CD4-positive, alpha-beta memory T cell (primary cell): ENCODE data around the gene ARVCF. TPM values are rescaled to one million over a fixed set of nuclear protein-coding genes. Genes with fewer than 3 reads are reported as not detected.

Source experiments
- CTCF ChIA-PET: fragments of 350-600 bp; sonication (Branson Sonifier 250); formaldehyde crosslinking; loops from one replicate; lab custom pipeline; 2021; ENCODE audit warnings: inconsistent platforms; ENCODE audit not compliant: partially characterized antibody; lab: Charles Lee
- POLR2A ChIA-PET: fragments of 350-600 bp; sonication (Branson Sonifier 250); formaldehyde crosslinking; loops from one replicate; lab custom pipeline; 2021; ENCODE audit not compliant: partially characterized antibody; lab: Charles Lee
- DNase-seq, 5 donors: peaks; one replicate each; pipeline versions ENCODE4 v3.0.0 to v3.0.0-alpha.2; 2020 to 2022; ENCODE audit warnings: mixed read lengths in 1 of 5
- H3K27ac ChIP-seq: one replicate; pipeline ENCODE4 v1.7.0; 2013; ENCODE audit warnings: low read depth, low read length
- H3K27me3 ChIP-seq: 2 replicates; pipeline ENCODE4 v1.7.0; 2013; ENCODE audit warnings: mild to moderate bottlenecking, low read length, moderate library complexity; ENCODE audit not compliant: insufficient read depth
- H3K36me3 ChIP-seq: 2 replicates; pipeline ENCODE4 v1.7.0; 2013; ENCODE audit warnings: mild to moderate bottlenecking, low read length, moderate library complexity; ENCODE audit not compliant: insufficient read depth
- H3K4me1 ChIP-seq: 2 replicates; pipeline ENCODE4 v1.7.0; 2013; ENCODE audit warnings: mild to moderate bottlenecking, low read length, moderate library complexity; ENCODE audit not compliant: insufficient read depth
- H3K4me3 ChIP-seq, 2 donors: one replicate each; pipeline ENCODE4 v1.7.0; 2013; ENCODE audit warnings: low read length in 2 of 2, mild to moderate bottlenecking in 1 of 2
- H3K9me3 ChIP-seq, 2 donors: one replicate each; pipeline ENCODE4 v1.7.0; 2013; ENCODE audit warnings: low read length in 2 of 2, control low read depth in 1 of 2; ENCODE audit not compliant: control insufficient read depth in 1 of 2
- H3K27ac Mint-ChIP-seq, 7 donors: one replicate each; pipeline ENCODE4 v1.8.0; 2020 to 2021; ENCODE audit warnings: mixed read lengths in 7 of 7, mild to moderate bottlenecking in 6 of 7, inconsistent platforms in 3 of 7, moderate library complexity in 3 of 7
- H3K27me3 Mint-ChIP-seq, 2 donors: one replicate each; pipeline ENCODE4 v1.8.0; 2020 to 2021; ENCODE audit warnings: mixed read lengths in 2 of 2
- H3K36me3 Mint-ChIP-seq, 2 donors: one replicate each; pipeline ENCODE4 v1.8.0; 2020 to 2021; ENCODE audit warnings: mixed read lengths in 2 of 2, inconsistent platforms in 1 of 2, mild to moderate bottlenecking in 1 of 2
- H3K4me1 Mint-ChIP-seq, 4 donors: one replicate each; pipeline ENCODE4 v1.8.0; 2020 to 2021; ENCODE audit warnings: mixed read lengths in 4 of 4, mild to moderate bottlenecking in 1 of 4
- H3K4me3 Mint-ChIP-seq, 8 donors: one replicate each; pipeline ENCODE4 v1.8.0; 2020 to 2021; ENCODE audit warnings: mixed read lengths in 8 of 8, mild to moderate bottlenecking in 7 of 8, moderate library complexity in 6 of 8, inconsistent platforms in 3 of 8
- H3K9me3 Mint-ChIP-seq, 8 donors: one replicate each; pipeline ENCODE4 v1.8.0; 2020 to 2021; ENCODE audit warnings: mixed read lengths in 8 of 8, mild to moderate bottlenecking in 5 of 8, inconsistent platforms in 3 of 8, moderate library complexity in 1 of 8
- intact Hi-C: fragments of 100-400 bp; cut with micrococcal nuclease; formaldehyde crosslinking; loops from one replicate; pipeline ENCODE4 v1.15.1; 2023
- polyA plus RNA-seq, 2 donors: library from polyadenylated mRNA; unstranded; fragments of 300-500 nt; fragmentation: Illumina TruSeq; gene quantifications; one replicate each; pipeline ENCODE4 v1.2.3, GENCODE V29; 2021
- total RNA-seq, 2 experiments: library from RNA; stranded (reverse); gene quantifications; one replicate each; pipeline ENCODE4 v1.2.3, GENCODE V29; 2021

ARVCF gene
- total and polyA plus RNA-seq, 4 experiments from 2014 or later = 0.28 to 4.2 (median 3.5) TPM; not detected in 1

DNA sequence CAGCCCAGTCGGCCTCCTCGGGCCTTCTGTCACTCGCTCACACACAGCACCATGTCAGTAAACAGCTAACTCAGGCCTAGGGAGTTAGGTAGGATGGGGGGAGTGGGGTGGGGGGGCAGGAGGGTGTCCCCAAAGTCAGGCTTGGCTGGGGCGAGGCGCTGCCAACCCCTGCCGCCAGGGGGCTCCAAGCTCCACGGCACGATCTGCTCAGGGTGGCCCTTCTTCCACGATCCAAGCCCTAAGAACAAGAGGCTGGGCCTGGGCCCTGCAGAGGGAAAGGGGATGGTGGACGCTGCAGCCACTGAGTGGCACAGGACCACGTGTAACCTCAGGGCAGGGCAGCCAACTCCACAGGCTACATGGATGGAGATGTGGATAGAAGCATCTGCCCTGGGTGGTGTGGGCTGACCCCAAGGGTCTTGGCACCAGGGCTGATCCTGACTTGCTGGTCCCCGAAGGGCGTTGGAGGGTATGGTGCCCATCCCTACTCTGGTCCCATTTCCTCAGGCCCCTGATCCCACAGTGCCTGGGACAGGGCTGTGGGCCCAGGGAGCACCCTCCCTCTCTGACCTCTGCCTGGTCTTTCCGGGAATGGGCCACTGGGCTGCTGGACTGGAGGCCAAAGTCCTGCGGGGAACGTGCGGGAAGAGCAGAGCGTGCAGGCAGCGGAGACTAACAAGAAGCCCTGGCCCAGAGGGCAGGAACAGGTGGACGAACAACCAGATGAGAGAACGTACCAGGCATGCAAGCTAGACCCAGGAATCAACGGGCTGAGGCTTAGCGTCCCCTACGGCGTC, 45.9 kb downstream of the ARVCF start:
- peaks cover 4 to 10% of the 10 kb centered on the region in 2 donors for H3K36me3 Mint-ChIP-seq
- intact Hi-C loops = loop anchor here (1.0 to 2.0 kb wide), 4 partner anchors 58 to 314 kb away; partner anchors contain the start of gene RTN4R

DNA sequence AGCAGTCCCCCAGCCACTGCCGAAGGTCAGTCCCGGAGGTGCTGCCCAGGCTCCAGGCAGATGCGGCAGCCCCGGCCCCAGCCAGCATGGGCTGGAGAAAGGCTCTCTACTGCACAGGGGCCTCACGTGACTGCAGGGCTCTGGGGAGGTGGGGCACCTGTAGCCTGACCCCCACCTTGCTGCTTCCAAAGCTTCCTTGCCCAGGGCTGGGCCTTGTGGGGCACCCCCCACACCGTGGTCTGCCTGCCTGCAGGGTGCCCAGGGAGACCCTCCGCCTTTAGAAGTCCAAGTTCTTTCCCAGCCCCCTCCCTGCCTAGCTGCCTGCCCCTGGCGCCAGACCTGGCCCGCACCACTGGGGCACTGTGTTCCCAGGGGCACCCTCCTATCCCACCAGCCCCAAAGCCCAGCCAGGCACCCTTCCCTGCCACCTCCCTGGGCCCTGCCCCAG, 46.6 kb downstream of the ARVCF start:
- POLR2A ChIA-PET = interaction anchor here (1.2 to 2.4 kb wide), 2 partner anchors 51 to 160 kb away, joined by 3 to 13 read pairs; partner anchors contain the start of genes TANGO2 and ZDHHC8
- H3K27me3 Mint-ChIP-seq = no peaks in the 10 kb centered on the region
- CTCF ChIA-PET = interaction anchor here (0.6 to 4.1 kb wide), 2 partner anchors 160 to 395 kb away, joined by 3 to 26 read pairs; no protein-coding TSS in a partner anchor

More for the DNA sequence above, 45.9 kb downstream of the ARVCF start:
- ChIA-PET CTCF (interaction anchor here (0.6 to 4.1 kb wide), 5 partner anchors 42 to 395 kb away, joined by 3 to 26 read pairs (median 3); no protein-coding TSS in a partner anchor), POLR2A (interaction anchor here (0.8 to 2.4 kb wide), 3 partner anchors 25 to 160 kb away, joined by 3 to 13 read pairs (median 3); partner anchors contain the start of genes TANGO2 and ZDHHC8)
- DNase-seq = peak; percentile 64 to 79 (median 69)
- Histone ChIP-seq H3K4me3 (no peak overlapping the region), H3K36me3 (peaks cover 7% of the 10 kb centered on the region), H3K4me1 (peaks cover 12% of the 10 kb centered on the region), H3K27me3 (no peaks in the 10 kb centered on the region), H3K9me3 (no peaks in the 10 kb centered on the region), H3K27ac (no peak overlapping the region)
- H3K4me1 Mint-ChIP-seq = peaks cover 0 to 7% (median 5%) of the 10 kb centered on the region in 4 donors
- no peak overlapping the region for H3K27ac Mint-ChIP-seq
- H3K9me3 Mint-ChIP-seq = no peaks in the 10 kb centered on the region
- H3K4me3 Mint-ChIP-seq = no peak overlapping the region
- H3K27me3 Mint-ChIP-seq = no peaks in the 10 kb centered on the region

DNA sequence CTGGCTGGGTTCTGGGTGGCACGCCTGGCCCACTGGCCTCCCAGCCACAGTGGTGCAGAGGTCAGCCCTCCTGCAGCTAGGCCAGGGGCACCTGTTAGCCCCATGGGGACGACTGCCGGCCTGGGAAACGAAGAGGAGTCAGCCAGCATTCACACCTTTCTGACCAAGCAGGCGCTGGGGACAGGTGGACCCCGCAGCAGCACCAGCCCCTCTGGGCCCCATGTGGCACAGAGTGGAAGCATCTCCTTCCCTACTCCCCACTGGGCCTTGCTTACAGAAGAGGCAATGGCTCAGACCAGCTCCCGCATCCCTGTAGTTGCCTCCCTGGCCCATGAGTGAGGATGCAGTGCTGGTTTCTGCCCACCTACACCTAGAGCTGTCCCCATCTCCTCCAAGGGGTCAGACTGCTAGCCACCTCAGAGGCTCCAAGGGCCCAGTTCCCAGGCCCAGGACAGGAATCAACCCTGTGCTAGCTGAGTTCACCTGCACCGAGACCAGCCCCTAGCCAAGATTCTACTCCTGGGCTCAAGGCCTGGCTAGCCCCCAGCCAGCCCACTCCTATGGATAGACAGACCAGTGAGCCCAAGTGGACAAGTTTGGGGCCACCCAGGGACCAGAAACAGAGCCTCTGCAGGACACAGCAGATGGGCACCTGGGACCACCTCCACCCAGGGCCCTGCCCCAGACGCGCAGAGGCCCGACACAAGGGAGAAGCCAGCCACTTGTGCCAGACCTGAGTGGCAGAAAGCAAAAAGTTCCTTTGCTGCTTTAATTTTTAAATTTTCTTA, 47.3 kb downstream of the ARVCF start:
- Histone ChIP-seq H3K4me1 (peaks cover 7% of the 10 kb centered on the region), H3K27ac (no peak overlapping the region), H3K4me3 (no peak overlapping the region), H3K27me3 (no peaks in the 10 kb centered on the region), H3K36me3 (peaks cover 9% of the 10 kb centered on the region), H3K9me3 (no peaks in the 10 kb centered on the region)
- Mint-ChIP-seq H3K27ac (peak overlapping the region in 1 of 7 donors; percentile 53), H3K27me3 (no peaks in the 10 kb centered on the region), H3K36me3 (peaks cover 4 to 10% of the 10 kb centered on the region in 2 donors), H3K4me3 (no peak overlapping the region), H3K9me3 (no peaks in the 10 kb centered on the region), H3K4me1 (peaks cover 0 to 7% (median 4%) of the 10 kb centered on the region in 4 donors)
- intact Hi-C loops = no loop called here
- DNase-seq = no peak
- POLR2A ChIA-PET = interaction anchor here (1.2 to 2.4 kb wide), 2 partner anchors 51 to 161 kb away, joined by 3 to 13 read pairs; partner anchors contain the start of genes TANGO2 and ZDHHC8
- CTCF ChIA-PET = interaction anchor here (1.1 to 4.1 kb wide), 3 partner anchors 57 to 160 kb away, joined by 3 to 26 read pairs (median 6); no protein-coding TSS in a partner anchor

More for the DNA sequence above, 46.6 kb downstream of the ARVCF start:
- no peaks in the 10 kb centered on the region for H3K9me3 Mint-ChIP-seq
- peaks cover 7% of the 10 kb centered on the region for H3K36me3 ChIP-seq
- intact Hi-C loops = loop anchor here (1.0 to 2.0 kb wide), 4 partner anchors 58 to 315 kb away; partner anchors contain the start of gene RTN4R
- H3K27ac ChIP-seq = no peak overlapping the region
- peaks cover 0 to 7% (median 5%) of the 10 kb centered on the region in 4 donors for H3K4me1 Mint-ChIP-seq
- peaks cover 12% of the 10 kb centered on the region for H3K4me1 ChIP-seq
- H3K9me3 ChIP-seq = no peaks in the 10 kb centered on the region
- no peak overlapping the region for H3K4me3 Mint-ChIP-seq
- no peak overlapping the region for H3K4me3 ChIP-seq
- no peak overlapping the region for H3K27ac Mint-ChIP-seq
- H3K36me3 Mint-ChIP-seq = peaks cover 4 to 10% of the 10 kb centered on the region in 2 donors
- DNase-seq = no peak
- H3K27me3 ChIP-seq = no peaks in the 10 kb centered on the region

DNA sequence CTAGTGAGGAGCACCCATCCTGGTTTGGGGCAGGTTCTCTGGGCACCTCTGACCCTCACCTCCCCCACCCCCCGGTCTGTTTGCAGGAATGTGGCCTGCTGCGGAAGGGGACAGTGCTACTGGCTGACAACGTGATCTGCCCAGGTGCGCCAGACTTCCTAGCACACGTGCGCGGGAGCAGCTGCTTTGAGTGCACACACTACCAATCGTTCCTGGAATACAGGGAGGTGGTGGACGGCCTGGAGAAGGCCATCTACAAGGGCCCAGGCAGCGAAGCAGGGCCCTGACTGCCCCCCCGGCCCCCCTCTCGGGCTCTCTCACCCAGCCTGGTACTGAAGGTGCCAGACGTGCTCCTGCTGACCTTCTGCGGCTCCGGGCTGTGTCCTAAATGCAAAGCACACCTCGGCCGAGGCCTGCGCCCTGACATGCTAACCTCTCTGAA, 48.2 kb downstream of the ARVCF start:
- ChIA-PET POLR2A (no interaction called here), CTCF (interaction anchor here (1.1 to 1.3 kb wide), 2 partner anchors 58 to 161 kb away, joined by 3 to 6 read pairs; no protein-coding TSS in a partner anchor)
- H3K4me1 Mint-ChIP-seq = peaks cover 0 to 7% (median 4%) of the 10 kb centered on the region in 4 donors
- H3K4me1 ChIP-seq = peaks cover 5% of the 10 kb centered on the region
- H3K9me3 ChIP-seq = no peaks in the 10 kb centered on the region
- H3K9me3 Mint-ChIP-seq = no peaks in the 10 kb centered on the region
- H3K4me3 ChIP-seq = no peak overlapping the region
- no peaks in the 10 kb centered on the region for H3K27me3 Mint-ChIP-seq
- H3K27me3 ChIP-seq = no peaks in the 10 kb centered on the region
- H3K27ac ChIP-seq = no peak overlapping the region
- no peak overlapping the region for H3K27ac Mint-ChIP-seq
- H3K4me3 Mint-ChIP-seq = no peak overlapping the region
- intact Hi-C loops = no loop called here
- H3K36me3 ChIP-seq = peaks cover 17% of the 10 kb centered on the region
- no peak for DNase-seq
- peaks cover 4 to 10% of the 10 kb centered on the region in 2 donors for H3K36me3 Mint-ChIP-seq

DNA sequence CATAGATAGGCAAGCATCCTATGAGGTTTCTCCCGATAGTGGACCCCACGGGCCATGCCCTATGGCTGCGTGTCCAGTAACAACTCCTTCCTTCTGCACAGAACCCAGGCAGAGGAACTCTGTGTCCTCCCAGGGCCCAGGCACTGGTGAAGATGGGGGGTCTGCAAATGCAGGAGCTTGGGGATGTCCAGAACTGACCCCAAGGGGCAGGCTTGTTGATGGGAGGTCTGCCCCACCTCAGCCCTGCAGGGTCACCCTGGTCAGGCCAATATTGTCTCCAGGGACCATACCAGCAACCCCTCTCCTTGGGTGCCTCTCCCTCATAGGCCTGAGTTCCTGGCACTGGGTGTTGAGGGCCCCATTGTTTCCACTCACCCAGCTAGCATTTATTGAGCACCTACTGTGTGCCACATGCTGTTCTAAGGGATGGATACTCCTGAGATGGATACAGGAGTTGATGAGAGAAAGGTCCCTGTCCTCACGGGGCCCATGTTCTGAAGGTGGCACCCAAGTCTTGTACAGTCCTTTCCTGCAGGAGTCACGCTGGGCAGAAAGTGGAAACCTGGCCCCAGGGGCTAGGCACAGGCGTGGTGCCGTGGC, 48.7 kb downstream of the ARVCF start:
- no peak for DNase-seq
- H3K27me3 ChIP-seq = no peaks in the 10 kb centered on the region
- H3K4me1 Mint-ChIP-seq = peaks cover 0 to 7% (median 4%) of the 10 kb centered on the region in 4 donors
- no peaks in the 10 kb centered on the region for H3K27me3 Mint-ChIP-seq
- H3K9me3 ChIP-seq = no peaks in the 10 kb centered on the region
- ChIA-PET CTCF (interaction anchor here (0.6 to 1.3 kb wide), 2 partner anchors 162 to 985 kb away, joined by 4 to 6 read pairs; no protein-coding TSS in a partner anchor), POLR2A (no interaction called here)
- peak overlapping the region in 1 of 7 donors; percentile 22 for H3K27ac Mint-ChIP-seq
- H3K36me3 ChIP-seq = peaks cover 18% of the 10 kb centered on the region
- H3K9me3 Mint-ChIP-seq = no peaks in the 10 kb centered on the region
- H3K4me1 ChIP-seq = peaks cover 6% of the 10 kb centered on the region
- intact Hi-C loops = no loop called here
- no peak overlapping the region for H3K4me3 Mint-ChIP-seq
- H3K36me3 Mint-ChIP-seq = peaks cover 4 to 10% of the 10 kb centered on the region in 2 donors
- no peak overlapping the region for H3K27ac ChIP-seq
- no peak overlapping the region for H3K4me3 ChIP-seq

DNA sequence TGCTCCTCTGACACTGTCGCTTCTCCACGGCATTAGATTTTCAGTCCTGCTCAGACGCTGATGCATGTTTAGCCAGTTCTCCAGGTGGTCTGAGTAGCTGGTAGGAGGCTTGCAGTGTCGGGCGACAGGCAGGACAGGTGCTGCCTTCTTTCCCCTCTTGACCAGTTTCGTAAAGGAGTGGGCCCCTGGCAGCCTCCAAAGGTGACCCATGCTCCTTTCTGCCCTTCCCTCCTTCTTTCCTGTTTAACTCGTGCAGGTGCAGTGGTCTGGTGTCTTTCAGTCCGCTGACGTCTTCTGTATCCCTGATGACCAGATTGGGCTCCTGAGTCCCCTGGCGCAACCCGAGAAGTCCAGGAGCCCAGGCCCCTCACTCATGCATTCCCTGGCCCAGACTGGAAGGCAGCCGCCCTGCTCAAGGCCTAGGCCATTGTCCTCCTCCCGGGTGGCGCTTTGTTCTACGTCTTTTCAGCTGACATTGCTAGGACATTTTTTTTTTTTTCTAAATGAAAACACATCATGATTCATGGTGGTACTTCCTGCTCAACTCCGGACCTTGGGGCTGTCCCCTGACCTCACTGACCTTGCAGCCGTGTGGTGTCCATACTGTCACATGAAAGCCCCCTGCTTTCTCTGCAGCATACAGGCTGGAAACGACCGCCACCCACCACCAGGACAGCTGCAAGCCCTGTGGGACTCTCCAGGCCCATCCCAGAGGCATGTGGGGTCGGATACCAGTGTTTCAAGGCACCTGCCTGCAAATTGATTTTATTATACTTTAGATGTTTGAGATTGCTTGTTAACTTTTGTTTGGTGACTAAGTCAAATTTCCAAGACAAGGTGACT, 49.5 kb downstream of the ARVCF start:
- H3K27me3 ChIP-seq = no peaks in the 10 kb centered on the region
- intact Hi-C loops = no loop called here
- CTCF ChIA-PET = interaction anchor here (0.6 to 1.2 kb wide), 3 partner anchors 9 to 984 kb away, joined by 3 to 4 read pairs (median 3); no protein-coding TSS in a partner anchor

More for the DNA sequence above, 49.5 kb downstream of the ARVCF start:
- peak overlapping the region in 1 of 7 donors; percentile 29 for H3K27ac Mint-ChIP-seq
- H3K27ac ChIP-seq = no peak overlapping the region
- H3K27me3 Mint-ChIP-seq = no peaks in the 10 kb centered on the region
- peaks cover 18% of the 10 kb centered on the region for H3K36me3 ChIP-seq
- peaks cover 0 to 7% (median 5%) of the 10 kb centered on the region in 4 donors for H3K4me1 Mint-ChIP-seq
- H3K4me1 ChIP-seq = peaks cover 12% of the 10 kb centered on the region
- POLR2A ChIA-PET = no interaction called here
- H3K4me3 Mint-ChIP-seq = no peak overlapping the region
- H3K9me3 Mint-ChIP-seq = no peaks in the 10 kb centered on the region
- H3K9me3 ChIP-seq = no peaks in the 10 kb centered on the region
- H3K4me3 ChIP-seq = no peak overlapping the region
- peaks cover 4 to 10% of the 10 kb centered on the region in 2 donors for H3K36me3 Mint-ChIP-seq
- no peak for DNase-seq
